ENCODE data around the gene ATP8B3. TPM values are rescaled to one million over a fixed set of nuclear protein-coding genes. Genes with fewer than 3 reads are reported as not detected.

Gene ATP8B3
- total and polyA plus RNA-seq, 9 of the 15 experiments (the other 6 are each of a cell fraction or from before 2014, with no cell fraction given), result 1.2 to 12.3 (median 3.8) TPM

GRCh38 chr19:1796395-1797142 is 15.5 kb downstream of the ATP8B3 start (continued):
- TF ChIP-seq MGA (IDR thresholded peaks at IDR 0.05) (peak; percentile 5; the same call in 1 of the 2 replicates), ZNF407 (IDR thresholded peaks at IDR 0.05; ENCODE audit: low read depth) (no peak), MEF2A (IDR thresholded peaks at IDR 0.05; ENCODE audit: control insufficient read depth, low read depth, low read length) (no peak), E2F6 (IDR thresholded peaks at IDR 0.05; ENCODE audit: borderline replicate concordance in 1 of 2, extremely low read depth in 1 of 2, insufficient read depth in 1 of 2, insufficient read length in 1 of 2, low read depth in 1 of 2, low read length in 1 of 2, poor library complexity in 1 of 2, severe bottlenecking in 1 of 2) (peak in 1 of 2 experiments; percentile 47)
